ENCODE measurements around the gene C1RL. TPM values are rescaled to one million over a fixed set of nuclear protein-coding genes. Genes with fewer than 3 reads are reported as not detected.

The C1RL gene
- total and polyA plus RNA-seq, 2 of the 4 experiments (the other 2 are of a cell fraction) = 9.1 to 12.3 TPM

- in situ Hi-C loops (cut with MboI; ENCODE audit: low sequenced_read_pairs) = no loop called here
- CTCF ChIA-PET = no interaction called here
- no TSS peak for BruUV-seq (replicated peaks)
Observed at GRCh38 chr12:7137908-7138307, 28.9 kb upstream of the C1RL start.

More at GRCh38 chr12:7137908-7138307, 28.9 kb upstream of the C1RL start:
- WGBS, 2 experiments (ENCODE audit: extremely low coverage in 2 of 2, insufficient read length in 1 of 2) = no CpG with 5 or more reads among the region's 4 CpGs
- no peak overlapping the region for H3K23ac ChIP-seq (ENCODE audit: low read depth, low read length)
- H4K20me1 ChIP-seq (ENCODE audit: insufficient read depth, low read length) = no peaks in the 10 kb centered on the region
- TF ChIP-seq USF2 (IDR thresholded peaks at IDR 0.05; ENCODE audit: low read depth, low read length) = no peak
- TF ChIP-seq ELK1 (IDR thresholded peaks at IDR 0.05; ENCODE audit: borderline replicate concordance, low read depth, low read length) = no peak
- TF ChIP-seq BHLHE40 (IDR thresholded peaks at IDR 0.05; ENCODE audit: low read depth, low read length) = no peak
- TF ChIP-seq POLR2A (IDR thresholded peaks at IDR 0.05; ENCODE audit: low read depth, low read length) = no peak
- no peak for TF ChIP-seq SMC3 (IDR thresholded peaks at IDR 0.05; ENCODE audit: low read depth, low read length)
- H2BK120ac ChIP-seq (ENCODE audit: low read depth, low read length) = no peak overlapping the region
- H3K4me1 ChIP-seq (ENCODE audit: control insufficient read depth, insufficient read depth, low read length) = no peaks in the 10 kb centered on the region
- H3K18ac ChIP-seq (ENCODE audit: low read depth, low read length) = no peak overlapping the region
- H2AK5ac ChIP-seq (ENCODE audit: low read depth, low read length) = no peak overlapping the region
- no peak overlapping the region for H3K9ac ChIP-seq (ENCODE audit: low read depth, low read length)
- H3K9me1 ChIP-seq (ENCODE audit: insufficient read depth, low read length) = peaks cover 6% of the 10 kb centered on the region; the same call in 1 of the 2 replicates
- H3K27me3 ChIP-seq (ENCODE audit: control insufficient read depth, insufficient read depth, low read length) = no peaks in the 10 kb centered on the region
- H3K4ac ChIP-seq (ENCODE audit: low read depth, low read length) = no peak overlapping the region
- POLR2A ChIA-PET (ENCODE audit: unreplicated experiment) = no interaction called here
- no peak overlapping the region for H2AK9ac ChIP-seq (replicated peaks; ENCODE audit: low read depth, low read length, poor library complexity)
- intact Hi-C loops (cut with micrococcal nuclease) (no loop called here), dilution Hi-C loops (cut with HindIII; ENCODE audit: low sequenced_read_pairs, unreplicated experiment) (no loop called here)
- ATAC-seq (ENCODE audit: low read depth) (no peak), DNase-seq (no peak)
- H3K9me3 ChIP-seq (ENCODE audit: control insufficient read depth, insufficient read depth, low read length) = no peaks in the 10 kb centered on the region
- no peak overlapping the region for H3K27ac ChIP-seq (ENCODE audit: insufficient read depth, low read length)
- no peak overlapping the region for H3K56ac ChIP-seq (ENCODE audit: extremely low read depth, insufficient read depth, low read length)
- H3K14ac ChIP-seq (replicated peaks; ENCODE audit: low read depth, low read length) = no peak overlapping the region
- no peak overlapping the region for H4K8ac ChIP-seq (ENCODE audit: low read depth in 2 of 2, low read length in 2 of 2)
- no peak overlapping the region for H3K4me3 ChIP-seq (ENCODE audit: insufficient read depth, low read depth, low read length)
- H2AFZ ChIP-seq (replicated peaks; ENCODE audit: low read length, poor library complexity) = no peak overlapping the region
- no peak overlapping the region for H2BK15ac ChIP-seq (ENCODE audit: low read depth, low read length)
- H3K36me3 ChIP-seq (ENCODE audit: control insufficient read depth, insufficient read depth, low read length) = peaks cover 59% of the 10 kb centered on the region
- no peak overlapping the region for H4K5ac ChIP-seq (ENCODE audit: low read depth, low read length)
- H4K91ac ChIP-seq (ENCODE audit: insufficient read depth, low read depth, low read length) = no peak overlapping the region
- H2BK20ac ChIP-seq (ENCODE audit: low read depth, low read length) = no peak overlapping the region
- no peaks in the 10 kb centered on the region for H3K79me1 ChIP-seq (ENCODE audit: low read depth in 1 of 2, low read length in 2 of 2)
- no peak overlapping the region for H2BK5ac ChIP-seq (ENCODE audit: low read depth, low read length, poor library complexity, severe bottlenecking)
- no peak overlapping the region for H3K4me2 ChIP-seq (ENCODE audit: low read depth, low read length)

Data from IMR-90 (cell line).